ENCODE data around the gene NUDT3. TPM values are rescaled to one million over a fixed set of nuclear protein-coding genes. Genes with fewer than 3 reads are reported as not detected.

The NUDT3 gene
- total and polyA plus RNA-seq, 4 donors, result 3.2 to 20.2 (median 9.5) TPM

GRCh38 chr6:34332251-34333198 is 59.9 kb downstream of the NUDT3 start:
- Histone ChIP-seq H3K36me3 (ENCODE audit: control insufficient read depth in 4 of 4, insufficient read depth in 3 of 4, low read depth in 1 of 4, low read length in 3 of 4) (peaks cover 0 to 6% (median under 1%) of the 10 kb centered on the region in 4 donors), H3K27ac (ENCODE audit: low read depth in 1 of 2, low read length in 2 of 2) (no peak overlapping the region), H3K4me1 (ENCODE audit: control insufficient read depth in 4 of 4, insufficient read depth in 4 of 4, low read length in 3 of 4) (peaks cover 0 to 2% (median 0%) of the 10 kb centered on the region in 4 donors), H3K9me3 (ENCODE audit: control insufficient read depth in 4 of 4, low read length in 3 of 4) (no peaks in the 10 kb centered on the region), H3K27me3 (ENCODE audit: control insufficient read depth in 4 of 4, insufficient read depth in 4 of 4, low read length in 3 of 4) (no peaks in the 10 kb centered on the region), H3K9ac (ENCODE audit: low read depth in 1 of 2, low read length in 2 of 2) (no peak overlapping the region), H3K4me3 (ENCODE audit: low read depth in 1 of 3, low read length in 3 of 3) (no peak overlapping the region)
- DNase-seq (ENCODE audit: low spot score), result no peak
- 86% methylated on average over 6 of the region's 6 CpGs for WGBS
- TF ChIP-seq, protein P1, sequence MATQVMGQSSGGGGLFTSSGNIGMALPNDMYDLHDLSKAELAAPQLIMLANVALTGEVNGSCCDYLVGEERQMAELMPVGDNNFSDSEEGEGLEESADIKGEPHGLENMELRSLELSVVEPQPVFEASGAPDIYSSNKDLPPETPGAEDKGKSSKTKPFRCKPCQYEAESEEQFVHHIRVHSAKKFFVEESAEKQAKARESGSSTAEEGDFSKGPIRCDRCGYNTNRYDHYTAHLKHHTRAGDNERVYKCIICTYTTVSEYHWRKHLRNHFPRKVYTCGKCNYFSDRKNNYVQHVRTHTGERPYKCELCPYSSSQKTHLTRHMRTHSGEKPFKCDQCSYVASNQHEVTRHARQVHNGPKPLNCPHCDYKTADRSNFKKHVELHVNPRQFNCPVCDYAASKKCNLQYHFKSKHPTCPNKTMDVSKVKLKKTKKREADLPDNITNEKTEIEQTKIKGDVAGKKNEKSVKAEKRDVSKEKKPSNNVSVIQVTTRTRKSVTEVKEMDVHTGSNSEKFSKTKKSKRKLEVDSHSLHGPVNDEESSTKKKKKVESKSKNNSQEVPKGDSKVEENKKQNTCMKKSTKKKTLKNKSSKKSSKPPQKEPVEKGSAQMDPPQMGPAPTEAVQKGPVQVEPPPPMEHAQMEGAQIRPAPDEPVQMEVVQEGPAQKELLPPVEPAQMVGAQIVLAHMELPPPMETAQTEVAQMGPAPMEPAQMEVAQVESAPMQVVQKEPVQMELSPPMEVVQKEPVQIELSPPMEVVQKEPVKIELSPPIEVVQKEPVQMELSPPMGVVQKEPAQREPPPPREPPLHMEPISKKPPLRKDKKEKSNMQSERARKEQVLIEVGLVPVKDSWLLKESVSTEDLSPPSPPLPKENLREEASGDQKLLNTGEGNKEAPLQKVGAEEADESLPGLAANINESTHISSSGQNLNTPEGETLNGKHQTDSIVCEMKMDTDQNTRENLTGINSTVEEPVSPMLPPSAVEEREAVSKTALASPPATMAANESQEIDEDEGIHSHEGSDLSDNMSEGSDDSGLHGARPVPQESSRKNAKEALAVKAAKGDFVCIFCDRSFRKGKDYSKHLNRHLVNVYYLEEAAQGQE (IDR thresholded peaks at IDR 0.05), result no peak
- TF ChIP-seq YY1 (IDR thresholded peaks at IDR 0.05), result no peak
- TF ChIP-seq FOXA1 (IDR thresholded peaks at IDR 0.05), result no peak
- TF ChIP-seq HNF4A (conservative IDR thresholded peaks at IDR 0.05), result no peak
- no peak for TF ChIP-seq CTCF (IDR thresholded peaks at IDR 0.05; ENCODE audit: low read depth, low read length, missing input control)
- no peak for TF ChIP-seq FOXA2 (IDR thresholded peaks at IDR 0.05)
- TF ChIP-seq RXRA (IDR thresholded peaks at IDR 0.05), result no peak
- TF ChIP-seq TAF1 (conservative IDR thresholded peaks at IDR 0.05), result no peak
- TF ChIP-seq, protein P2, sequence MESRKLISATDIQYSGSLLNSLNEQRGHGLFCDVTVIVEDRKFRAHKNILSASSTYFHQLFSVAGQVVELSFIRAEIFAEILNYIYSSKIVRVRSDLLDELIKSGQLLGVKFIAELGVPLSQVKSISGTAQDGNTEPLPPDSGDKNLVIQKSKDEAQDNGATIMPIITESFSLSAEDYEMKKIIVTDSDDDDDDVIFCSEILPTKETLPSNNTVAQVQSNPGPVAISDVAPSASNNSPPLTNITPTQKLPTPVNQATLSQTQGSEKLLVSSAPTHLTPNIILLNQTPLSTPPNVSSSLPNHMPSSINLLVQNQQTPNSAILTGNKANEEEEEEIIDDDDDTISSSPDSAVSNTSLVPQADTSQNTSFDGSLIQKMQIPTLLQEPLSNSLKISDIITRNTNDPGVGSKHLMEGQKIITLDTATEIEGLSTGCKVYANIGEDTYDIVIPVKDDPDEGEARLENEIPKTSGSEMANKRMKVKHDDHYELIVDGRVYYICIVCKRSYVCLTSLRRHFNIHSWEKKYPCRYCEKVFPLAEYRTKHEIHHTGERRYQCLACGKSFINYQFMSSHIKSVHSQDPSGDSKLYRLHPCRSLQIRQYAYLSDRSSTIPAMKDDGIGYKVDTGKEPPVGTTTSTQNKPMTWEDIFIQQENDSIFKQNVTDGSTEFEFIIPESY (IDR thresholded peaks at IDR 0.05), result no peak
- no peak for TF ChIP-seq GABPA (IDR thresholded peaks at IDR 0.05 in 1 of 2, conservative IDR thresholded peaks at IDR 0.05 in 1 of 2)
- TF ChIP-seq, protein P3, sequence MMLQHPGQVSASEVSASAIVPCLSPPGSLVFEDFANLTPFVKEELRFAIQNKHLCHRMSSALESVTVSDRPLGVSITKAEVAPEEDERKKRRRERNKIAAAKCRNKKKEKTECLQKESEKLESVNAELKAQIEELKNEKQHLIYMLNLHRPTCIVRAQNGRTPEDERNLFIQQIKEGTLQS (IDR thresholded peaks at IDR 0.05), result no peak
- TF ChIP-seq JUND (IDR thresholded peaks at IDR 0.05), result no peak
